ENCODE measurements around the gene CACNA2D4.

The CACNA2D4 gene

DNA sequence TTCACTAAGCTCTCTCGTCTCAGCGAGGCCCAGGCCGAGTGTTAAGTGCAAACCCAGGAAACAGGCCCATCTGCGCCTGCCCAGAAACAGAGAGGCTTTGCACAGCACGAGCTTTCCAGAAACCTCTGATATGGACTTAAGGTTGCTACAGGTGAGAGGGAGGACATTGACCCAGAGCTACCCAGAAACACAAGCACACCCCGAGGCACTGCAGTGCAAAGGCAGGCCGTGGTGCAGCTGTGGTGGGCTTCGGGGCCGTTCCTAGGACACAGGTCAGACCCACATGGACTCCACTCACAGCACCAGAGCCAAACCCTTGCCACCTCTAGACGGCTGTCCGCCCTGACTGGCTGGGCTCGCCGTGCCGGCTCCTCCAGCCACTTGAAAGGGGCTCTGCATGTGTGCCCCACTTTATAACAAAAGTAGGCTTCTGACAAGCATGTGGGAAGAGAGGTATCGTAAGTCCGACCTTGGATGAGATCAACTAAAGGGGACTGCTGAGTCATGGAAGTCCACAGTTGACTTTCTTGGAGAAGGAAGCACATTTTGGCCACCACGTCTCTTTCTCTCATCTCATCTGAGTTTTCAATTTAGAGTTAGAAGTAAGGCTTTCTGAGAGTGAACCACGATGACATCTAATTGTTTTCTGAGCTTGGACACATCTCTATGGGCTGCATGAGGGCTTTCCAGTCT is 38.2 kb downstream of the CACNA2D4 start:
- Histone ChIP-seq H3K36me3 (replicated peaks; ENCODE audit: insufficient read depth, low read length) (no peaks in the 10 kb centered on the region), H3K9me2 (replicated peaks; ENCODE audit: insufficient read depth, low read length) (no peaks in the 10 kb centered on the region), H4K20me1 (ENCODE audit: insufficient read depth, low read length) (no peaks in the 10 kb centered on the region), H3K4me2 (ENCODE audit: low read depth, low read length) (no peak overlapping the region), H2AFZ (ENCODE audit: low read length) (no peak overlapping the region), H3F3A (ENCODE audit: insufficient read depth, low read length) (no peaks in the 10 kb centered on the region), H3K27ac (ENCODE audit: low read length) (no peak overlapping the region), H3K27me3 (replicated peaks; ENCODE audit: insufficient read depth, low read length) (no peaks in the 10 kb centered on the region; the same call in 1 of the 2 replicates), H3K9ac (ENCODE audit: low read length) (no peak overlapping the region), H3K79me2 (ENCODE audit: low read length) (no peaks in the 10 kb centered on the region), H3K4me1 (ENCODE audit: low read length) (no peaks in the 10 kb centered on the region), H3K9me3 (replicated peaks; ENCODE audit: insufficient read depth, low read length) (no peaks in the 10 kb centered on the region), H3K4me3 (ENCODE audit: low read length) (no peak overlapping the region)
- DNase-seq = no peak
- TF ChIP-seq EZH2phosphoT487 (IDR thresholded peaks at IDR 0.05; ENCODE audit: low read length) (no peak), CTCF (IDR thresholded peaks at IDR 0.05; ENCODE audit: low read length) (no peak), EZH2 (optimal IDR thresholded peaks at IDR 0.05; ENCODE audit: low read depth, low read length) (no peak)

GRCh38 chr12:1879633-1880032 is 38.8 kb downstream of the CACNA2D4 start:
- H3K9me3 ChIP-seq (replicated peaks; ENCODE audit: insufficient read depth, low read length) = no peaks in the 10 kb centered on the region
- no peak for DNase-seq
- H3K36me3 ChIP-seq (replicated peaks; ENCODE audit: insufficient read depth, low read length) = no peaks in the 10 kb centered on the region
- no peaks in the 10 kb centered on the region for H4K20me1 ChIP-seq (ENCODE audit: insufficient read depth, low read length)
- H2AFZ ChIP-seq (ENCODE audit: low read length) = no peak overlapping the region
- no peaks in the 10 kb centered on the region; the same call in 1 of the 2 replicates for H3K27me3 ChIP-seq (replicated peaks; ENCODE audit: insufficient read depth, low read length)
- H3K4me1 ChIP-seq (ENCODE audit: low read length) = no peaks in the 10 kb centered on the region
- H3K9ac ChIP-seq (ENCODE audit: low read length) = no peak overlapping the region
- no peak for TF ChIP-seq EZH2phosphoT487 (IDR thresholded peaks at IDR 0.05; ENCODE audit: low read length)
- no peak for TF ChIP-seq EZH2 (optimal IDR thresholded peaks at IDR 0.05; ENCODE audit: low read depth, low read length)
- TF ChIP-seq CTCF (IDR thresholded peaks at IDR 0.05; ENCODE audit: low read length) = no peak
- H3K79me2 ChIP-seq (ENCODE audit: low read length) = no peaks in the 10 kb centered on the region
- H3K27ac ChIP-seq (ENCODE audit: low read length) = no peak overlapping the region
- no peak overlapping the region for H3K4me2 ChIP-seq (ENCODE audit: low read depth, low read length)
- H3K4me3 ChIP-seq (ENCODE audit: low read length) = no peak overlapping the region
- H3K9me2 ChIP-seq (replicated peaks; ENCODE audit: insufficient read depth, low read length) = no peaks in the 10 kb centered on the region
- no peaks in the 10 kb centered on the region for H3F3A ChIP-seq (ENCODE audit: insufficient read depth, low read length)

DNA sequence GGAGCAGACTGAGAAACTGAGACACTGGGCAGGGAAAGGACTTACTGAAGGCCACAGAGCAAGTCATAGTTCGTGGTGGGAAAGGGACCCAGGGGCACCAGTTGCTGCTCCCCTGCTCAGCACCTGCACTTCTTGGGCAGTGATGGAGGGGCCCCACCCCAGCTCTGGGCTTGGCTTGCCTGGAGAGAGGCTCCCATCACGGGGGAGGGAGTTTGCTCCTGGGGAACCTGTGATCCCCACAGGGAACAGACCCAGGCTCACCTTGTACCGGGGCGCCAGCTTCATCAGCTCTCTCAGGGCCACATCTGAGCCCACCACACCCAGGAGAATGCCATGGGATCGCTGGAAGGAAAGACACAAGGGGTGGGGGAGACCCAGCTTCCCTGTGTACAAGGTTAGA is 39.8 kb downstream of the CACNA2D4 start:
- no peaks in the 10 kb centered on the region for H3K9me2 ChIP-seq (replicated peaks; ENCODE audit: insufficient read depth, low read length)
- H3K9ac ChIP-seq (ENCODE audit: low read length) = no peak overlapping the region
- H3K79me2 ChIP-seq (ENCODE audit: low read length) = no peaks in the 10 kb centered on the region
- no peak overlapping the region for H2AFZ ChIP-seq (ENCODE audit: low read length)
- no peak overlapping the region for H3K27ac ChIP-seq (ENCODE audit: low read length)
- H3F3A ChIP-seq (ENCODE audit: insufficient read depth, low read length) = no peaks in the 10 kb centered on the region
- no peak for DNase-seq
- TF ChIP-seq EZH2phosphoT487 (IDR thresholded peaks at IDR 0.05; ENCODE audit: low read length) = no peak
- TF ChIP-seq EZH2 (optimal IDR thresholded peaks at IDR 0.05; ENCODE audit: low read depth, low read length) = no peak
- TF ChIP-seq CTCF (IDR thresholded peaks at IDR 0.05; ENCODE audit: low read length) = no peak
- H3K36me3 ChIP-seq (replicated peaks; ENCODE audit: insufficient read depth, low read length) = no peaks in the 10 kb centered on the region
- no peaks in the 10 kb centered on the region for H3K27me3 ChIP-seq (replicated peaks; ENCODE audit: insufficient read depth, low read length)
- H3K4me3 ChIP-seq (ENCODE audit: low read length) = no peak overlapping the region
- no peaks in the 10 kb centered on the region for H3K9me3 ChIP-seq (replicated peaks; ENCODE audit: insufficient read depth, low read length)
- no peaks in the 10 kb centered on the region for H4K20me1 ChIP-seq (ENCODE audit: insufficient read depth, low read length)
- H3K4me2 ChIP-seq (ENCODE audit: low read depth, low read length) = no peak overlapping the region
- no peaks in the 10 kb centered on the region for H3K4me1 ChIP-seq (ENCODE audit: low read length)
